Esophagus squamous epithelium (tissue), 4 donors: ENCODE results near the gene PRKCA.

Experiments used
- POLR2A ChIP-seq, 4 donors: fragments of 450-650 bp; IDR thresholded peaks; one replicate each; pipeline ENCODE4 v1.6.1; 2017; ENCODE audit warnings: antibody characterized with exemption in 4 of 4, mild to moderate bottlenecking in 4 of 4, moderate library complexity in 3 of 4
- TF ChIP-seq, protein P1 (sequence below), 6 experiments: fragments of 450-650 bp in 4 of 6; fragments of 200-600 bp in 2 of 6; sonication (generic) in 2 of 6; IDR thresholded peaks; one replicate each; pipeline ENCODE4 v1.5.1; 2016 to 2019; ENCODE audit warnings: antibody characterized with exemption in 6 of 6, mild to moderate bottlenecking in 4 of 6, moderate library complexity in 4 of 6

GRCh38 chr17:66543526-66543925 is 241.1 kb downstream of the PRKCA start:
- TF ChIP-seq, protein P1, sequence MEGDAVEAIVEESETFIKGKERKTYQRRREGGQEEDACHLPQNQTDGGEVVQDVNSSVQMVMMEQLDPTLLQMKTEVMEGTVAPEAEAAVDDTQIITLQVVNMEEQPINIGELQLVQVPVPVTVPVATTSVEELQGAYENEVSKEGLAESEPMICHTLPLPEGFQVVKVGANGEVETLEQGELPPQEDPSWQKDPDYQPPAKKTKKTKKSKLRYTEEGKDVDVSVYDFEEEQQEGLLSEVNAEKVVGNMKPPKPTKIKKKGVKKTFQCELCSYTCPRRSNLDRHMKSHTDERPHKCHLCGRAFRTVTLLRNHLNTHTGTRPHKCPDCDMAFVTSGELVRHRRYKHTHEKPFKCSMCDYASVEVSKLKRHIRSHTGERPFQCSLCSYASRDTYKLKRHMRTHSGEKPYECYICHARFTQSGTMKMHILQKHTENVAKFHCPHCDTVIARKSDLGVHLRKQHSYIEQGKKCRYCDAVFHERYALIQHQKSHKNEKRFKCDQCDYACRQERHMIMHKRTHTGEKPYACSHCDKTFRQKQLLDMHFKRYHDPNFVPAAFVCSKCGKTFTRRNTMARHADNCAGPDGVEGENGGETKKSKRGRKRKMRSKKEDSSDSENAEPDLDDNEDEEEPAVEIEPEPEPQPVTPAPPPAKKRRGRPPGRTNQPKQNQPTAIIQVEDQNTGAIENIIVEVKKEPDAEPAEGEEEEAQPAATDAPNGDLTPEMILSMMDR (IDR thresholded peaks at IDR 0.05): no peak
- TF ChIP-seq POLR2A (IDR thresholded peaks at IDR 0.05): no peak
